Ovary (tissue), 3 donors: Measurements from ENCODE around the gene MEP1A.

Experiments used
- POLR2A ChIP-seq: fragments of 450-650 bp; IDR thresholded peaks from one replicate; pipeline ENCODE4 v1.6.1; 2017; ENCODE audit warnings: antibody characterized with exemption, mild to moderate bottlenecking, moderate library complexity
- TF ChIP-seq, protein P1 (sequence below), 3 donors: fragments of 450-650 bp in 2 of 3; fragments of 200-600 bp in 1 of 3; IDR thresholded peaks; one replicate each; pipeline versions ENCODE4 v1.5.1 to v1.8.0; 2016 to 2022; ENCODE audit warnings: antibody characterized with exemption in 3 of 3, mild to moderate bottlenecking in 1 of 3
- donor health status: DM: no; HTN: no; CAD: no.

DNA sequence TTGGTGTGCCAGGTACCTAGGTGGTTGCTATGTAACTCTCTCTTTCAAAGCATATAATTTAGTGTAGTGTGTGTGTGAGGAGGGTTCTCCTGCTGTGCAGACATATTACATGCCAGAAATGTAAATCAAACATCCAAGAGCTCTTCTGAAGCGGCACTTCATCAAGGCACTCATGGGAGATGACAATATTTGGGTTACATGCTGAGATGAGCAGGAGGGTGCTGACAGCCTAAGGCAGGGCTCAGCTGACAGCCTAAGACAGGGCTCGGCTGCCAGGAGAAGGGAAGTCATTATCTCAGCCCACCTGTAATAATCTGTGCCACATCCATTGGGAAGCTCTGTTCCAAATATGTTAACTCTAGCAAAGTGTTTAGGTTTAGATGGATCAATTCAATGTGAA lies 89.5 kb downstream of the MEP1A start:
- TF ChIP-seq POLR2A = no peak
- TF ChIP-seq, protein P1, sequence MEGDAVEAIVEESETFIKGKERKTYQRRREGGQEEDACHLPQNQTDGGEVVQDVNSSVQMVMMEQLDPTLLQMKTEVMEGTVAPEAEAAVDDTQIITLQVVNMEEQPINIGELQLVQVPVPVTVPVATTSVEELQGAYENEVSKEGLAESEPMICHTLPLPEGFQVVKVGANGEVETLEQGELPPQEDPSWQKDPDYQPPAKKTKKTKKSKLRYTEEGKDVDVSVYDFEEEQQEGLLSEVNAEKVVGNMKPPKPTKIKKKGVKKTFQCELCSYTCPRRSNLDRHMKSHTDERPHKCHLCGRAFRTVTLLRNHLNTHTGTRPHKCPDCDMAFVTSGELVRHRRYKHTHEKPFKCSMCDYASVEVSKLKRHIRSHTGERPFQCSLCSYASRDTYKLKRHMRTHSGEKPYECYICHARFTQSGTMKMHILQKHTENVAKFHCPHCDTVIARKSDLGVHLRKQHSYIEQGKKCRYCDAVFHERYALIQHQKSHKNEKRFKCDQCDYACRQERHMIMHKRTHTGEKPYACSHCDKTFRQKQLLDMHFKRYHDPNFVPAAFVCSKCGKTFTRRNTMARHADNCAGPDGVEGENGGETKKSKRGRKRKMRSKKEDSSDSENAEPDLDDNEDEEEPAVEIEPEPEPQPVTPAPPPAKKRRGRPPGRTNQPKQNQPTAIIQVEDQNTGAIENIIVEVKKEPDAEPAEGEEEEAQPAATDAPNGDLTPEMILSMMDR (IDR thresholded peaks at IDR 0.05) = no peak
